NCI-H345 treated with DMSO at 0.1 percent for 48 hours (cell line): ENCODE data around the gene LIPC.

Source experiments
- DNase-seq: peaks from one replicate; lab custom pipeline; 2025; ENCODE audit not compliant: unreplicated experiment; lab: John Stamatoyannopoulos, UW

Gene LIPC

GRCh38 chr15:58431221-58432149 lies at the start of gene LIPC:
Gene LIPC (plus strand): TSS chr15:58431991. CDS start chr15:58432033, 42 bp downstream.
- DNase-seq = no peak

- no peak for DNase-seq
Measured at GRCh38 chr15:58383876-58384275, 47.9 kb upstream of the LIPC start.

GRCh38 chr15:58384667-58385066 lies 47.1 kb upstream of the LIPC start:
- DNase-seq = no peak

- DNase-seq = no peak
Measured at GRCh38 chr15:58386081-58386480, 45.7 kb upstream of the LIPC start.

GRCh38 chr15:58386641-58387040 lies 45.1 kb upstream of the LIPC start:
- DNase-seq = no peak

GRCh38 chr15:58387130-58387529 lies 44.7 kb upstream of the LIPC start:
- no peak for DNase-seq

- no peak for DNase-seq
Measured at GRCh38 chr15:58388211-58388610, 43.6 kb upstream of the LIPC start.

GRCh38 chr15:58390118-58390517 lies 41.7 kb upstream of the LIPC start:
- no peak for DNase-seq

- DNase-seq = no peak
Measured at GRCh38 chr15:58390655-58391054, 41.1 kb upstream of the LIPC start.

GRCh38 chr15:58391088-58391487 lies 40.7 kb upstream of the LIPC start:
- no peak for DNase-seq

- no peak for DNase-seq
Measured at GRCh38 chr15:58392141-58392540, 39.6 kb upstream of the LIPC start.

GRCh38 chr15:58392611-58393161 lies 39.1 kb upstream of the LIPC start:
- DNase-seq = no peak

- peak; percentile 20 for DNase-seq
Measured at GRCh38 chr15:58393241-58393662, 38.5 kb upstream of the LIPC start.

GRCh38 chr15:58396181-58396580 lies 35.6 kb upstream of the LIPC start:
- DNase-seq = no peak

- DNase-seq = no peak
Measured at GRCh38 chr15:58398071-58398470, 33.7 kb upstream of the LIPC start.

GRCh38 chr15:58398643-58399042 lies 33.1 kb upstream of the LIPC start:
- no peak for DNase-seq

- no peak for DNase-seq
Measured at GRCh38 chr15:58399739-58400138, 32.1 kb upstream of the LIPC start.

GRCh38 chr15:58401276-58401675 lies 30.5 kb upstream of the LIPC start:
- DNase-seq = no peak

- no peak for DNase-seq
Measured at GRCh38 chr15:58401991-58402649, 29.7 kb upstream of the LIPC start.

GRCh38 chr15:58403581-58403980 lies 28.2 kb upstream of the LIPC start:
- DNase-seq = no peak

- DNase-seq = no peak
Measured at GRCh38 chr15:58404020-58404419, 27.8 kb upstream of the LIPC start.

- no peak for DNase-seq
Measured at GRCh38 chr15:58404722-58405121, 27.1 kb upstream of the LIPC start.
